SK-N-MC (cell line): ENCODE data around the gene SLC30A2.

Experiments used
- EZH2 ChIP-seq: fragments of 200-600 bp; sonication (generic); IDR thresholded peaks from one replicate; pipeline ENCODE4 v1.6.1; 2017; ENCODE audit warnings: antibody characterized with exemption
- POLR2AphosphoS5 ChIP-seq: IDR thresholded peaks from 2 replicates; pipeline ENCODE4 v1.6.1; 2012; ENCODE audit warnings: mild to moderate bottlenecking, low read depth, low read length, borderline replicate concordance

DNA sequence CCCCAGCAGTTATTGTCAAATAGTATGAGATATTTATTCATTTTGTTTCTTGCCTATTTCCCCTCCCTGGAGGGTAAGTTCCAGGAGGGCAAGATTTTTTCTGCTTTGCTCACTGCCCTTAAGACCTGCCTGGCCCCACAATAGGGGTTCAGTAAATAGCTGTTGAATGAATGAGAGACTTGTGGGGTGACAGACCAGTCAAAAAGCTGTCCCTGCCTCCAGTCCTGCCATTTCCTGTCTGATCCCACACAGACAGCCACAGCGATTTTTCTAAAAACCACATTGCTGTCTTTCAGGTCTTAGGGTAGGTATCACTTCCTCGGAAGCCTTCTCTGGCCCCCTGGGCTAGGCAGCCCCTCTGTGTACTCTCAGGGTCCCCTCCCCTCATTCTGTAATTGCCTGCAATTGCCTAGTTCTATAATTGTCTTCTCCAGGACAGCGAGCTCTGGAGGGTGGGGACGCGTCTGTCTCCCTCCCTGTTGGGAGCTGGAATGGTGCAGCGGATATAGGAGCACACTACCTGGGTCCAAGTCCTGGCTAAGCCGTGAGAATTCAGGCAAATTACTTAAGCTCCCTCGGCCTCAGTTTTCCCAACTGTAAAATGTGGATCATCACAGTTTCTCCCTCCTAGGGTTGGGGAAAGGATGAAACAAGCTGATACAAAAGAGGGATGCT is 26.1 kb downstream of the SLC30A2 start:
- no peak for TF ChIP-seq EZH2
- no peak for TF ChIP-seq POLR2AphosphoS5
